Stimulated activated CD4-positive, alpha-beta T cell treated with anti-CD3 and anti-CD28 coated beads, Interleukin-12 subunit alpha, Interleukin-12 subunit beta, amount 100 ng/mL, for 4 hours (primary cell): ENCODE measurements around the gene MRPS11.
"Not testable (repeated sequence)": the region's sequence is repeated elsewhere in the genome, so short reads cannot be mapped to it uniquely, and the experiment has no call there.

Source experiments
- DNase-seq: peaks from one replicate; pipeline ENCODE4 v3.0.0-alpha.2; 2020

Gene MRPS11

GRCh38 chr15:88497109-88497765 lies 29.7 kb downstream of the MRPS11 start:
- no peak for DNase-seq

- no peak for DNase-seq
Observed at GRCh38 chr15:88498996-88499395, 31.5 kb downstream of the MRPS11 start.

GRCh38 chr15:88504445-88504844 lies 36.9 kb downstream of the MRPS11 start:
- no peak for DNase-seq

GRCh38 chr15:88505721-88506120 lies 38.2 kb downstream of the MRPS11 start:
- no peak for DNase-seq

- no peak for DNase-seq
Observed at GRCh38 chr15:88506628-88507027, 39.1 kb downstream of the MRPS11 start.

- DNase-seq, result no peak
Observed at GRCh38 chr15:88509321-88509720, 41.8 kb downstream of the MRPS11 start.

- DNase-seq, result no peak
Observed at GRCh38 chr15:88509964-88510363, 42.5 kb downstream of the MRPS11 start.

- no peak for DNase-seq
Observed at GRCh38 chr15:88511161-88511560, 43.7 kb downstream of the MRPS11 start.

- DNase-seq, result no peak
Observed at GRCh38 chr15:88512078-88512477, 44.6 kb downstream of the MRPS11 start.

GRCh38 chr15:88512601-88513000 lies 45.1 kb downstream of the MRPS11 start:
- no peak for DNase-seq

GRCh38 chr15:88513195-88513594 lies 45.7 kb downstream of the MRPS11 start:
- DNase-seq, result no peak

- DNase-seq, result no peak
Observed at GRCh38 chr15:88518903-88519302, 51.4 kb downstream of the MRPS11 start.

- DNase-seq, result not testable (repeated sequence)
Observed at GRCh38 chr15:88524094-88524493, 56.6 kb downstream of the MRPS11 start.

GRCh38 chr15:88525418-88525817 lies 57.9 kb downstream of the MRPS11 start:
- no peak for DNase-seq

GRCh38 chr15:88526247-88526879 lies 58.9 kb downstream of the MRPS11 start:
- DNase-seq, result no peak

- no peak for DNase-seq
Observed at GRCh38 chr15:88529021-88529630, 61.6 kb downstream of the MRPS11 start.
